Esophagus muscularis mucosa (tissue), 3 donors: ENCODE results near the gene LCE1A.

Experiments
- EP300 ChIP-seq: sonication (generic); formaldehyde crosslinking; IDR thresholded peaks from one replicate; pipeline ENCODE4 v1.6.1; 2017; ENCODE audit warnings: antibody characterized with exemption
- TF ChIP-seq, protein P1 (sequence below), 3 experiments: fragments of 200-600 bp in 2 of 3; fragments of 450-650 bp in 1 of 3; sonication (generic) in 2 of 3; IDR thresholded peaks; one replicate each; pipeline ENCODE4 v1.5.1; 2017 to 2019; ENCODE audit warnings: antibody characterized with exemption in 3 of 3, mild to moderate bottlenecking in 2 of 3, moderate library complexity in 1 of 3

DNA sequence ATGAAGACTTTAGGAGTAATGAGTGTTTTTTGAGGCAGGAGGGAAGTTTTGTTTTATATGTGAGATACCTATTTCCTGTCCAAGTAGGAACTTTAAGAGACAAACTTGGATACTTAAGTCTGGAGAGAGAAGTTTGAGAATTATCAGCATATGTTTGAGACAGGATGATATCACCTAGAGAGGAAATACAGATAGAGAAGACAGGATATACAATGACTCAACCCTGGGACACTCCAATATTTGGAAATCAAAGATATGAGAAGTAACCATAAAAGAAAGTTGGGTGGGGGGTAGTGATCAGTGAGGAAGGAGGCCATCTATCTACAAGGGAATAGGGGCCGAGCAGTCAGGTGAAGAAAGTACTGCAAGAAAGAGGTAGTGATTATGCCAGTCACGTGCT, 39.0 kb downstream of the LCE1A start:
- TF ChIP-seq, protein P1, sequence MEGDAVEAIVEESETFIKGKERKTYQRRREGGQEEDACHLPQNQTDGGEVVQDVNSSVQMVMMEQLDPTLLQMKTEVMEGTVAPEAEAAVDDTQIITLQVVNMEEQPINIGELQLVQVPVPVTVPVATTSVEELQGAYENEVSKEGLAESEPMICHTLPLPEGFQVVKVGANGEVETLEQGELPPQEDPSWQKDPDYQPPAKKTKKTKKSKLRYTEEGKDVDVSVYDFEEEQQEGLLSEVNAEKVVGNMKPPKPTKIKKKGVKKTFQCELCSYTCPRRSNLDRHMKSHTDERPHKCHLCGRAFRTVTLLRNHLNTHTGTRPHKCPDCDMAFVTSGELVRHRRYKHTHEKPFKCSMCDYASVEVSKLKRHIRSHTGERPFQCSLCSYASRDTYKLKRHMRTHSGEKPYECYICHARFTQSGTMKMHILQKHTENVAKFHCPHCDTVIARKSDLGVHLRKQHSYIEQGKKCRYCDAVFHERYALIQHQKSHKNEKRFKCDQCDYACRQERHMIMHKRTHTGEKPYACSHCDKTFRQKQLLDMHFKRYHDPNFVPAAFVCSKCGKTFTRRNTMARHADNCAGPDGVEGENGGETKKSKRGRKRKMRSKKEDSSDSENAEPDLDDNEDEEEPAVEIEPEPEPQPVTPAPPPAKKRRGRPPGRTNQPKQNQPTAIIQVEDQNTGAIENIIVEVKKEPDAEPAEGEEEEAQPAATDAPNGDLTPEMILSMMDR (IDR thresholded peaks at IDR 0.05), result no peak
- no peak for TF ChIP-seq EP300
